Caki2 (cell line): ENCODE measurements around the gene GPC5. TPM values are rescaled to one million over a fixed set of nuclear protein-coding genes. Genes with fewer than 3 reads are reported as not detected.

Source experiments
- DNase-seq: peaks from one replicate; pipeline ENCODE4 v3.0.0-alpha.2; 2015; ENCODE audit warnings: low read depth
- in situ Hi-C: cut with HindIII; loops from 2 replicates; pipeline ENCODE4 v1.10.0; 2016; ENCODE audit warnings: low sequenced_read_pairs, low pct_unique_long_range_greater_than_20kb, mixed read lengths
- total RNA-seq: library from RNA; depleted of rRNA; stranded (reverse); fragments of >200 nt; shearing (Covaris generic); gene quantifications from 2 replicates; pipeline ENCODE4 v1.2.3, GENCODE V29; 2014; ENCODE audit warnings: low replicate concordance

Gene GPC5
- total RNA-seq, 1 experiment from 2014 or later = not detected

DNA sequence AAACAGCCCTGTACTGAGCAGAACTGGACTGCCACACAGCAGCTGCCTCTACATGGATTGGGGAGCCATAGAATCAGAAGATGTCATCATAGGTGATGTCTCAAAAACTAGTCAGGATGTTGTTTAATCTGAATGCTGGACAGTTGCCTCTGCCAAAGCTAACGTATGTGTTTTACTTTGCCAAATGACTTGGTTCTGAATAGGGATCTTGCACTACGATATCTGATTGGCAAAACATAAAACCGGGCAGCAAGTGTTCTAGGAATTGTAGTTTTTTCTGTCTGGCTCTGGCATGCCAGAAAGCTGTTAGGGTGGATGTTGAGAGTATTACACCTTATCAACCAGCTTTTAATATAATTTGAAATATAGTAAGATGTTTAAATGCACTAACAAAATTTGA, 645.9 kb downstream of the GPC5 start:
- in situ Hi-C loops = no loop called here
- DNase-seq = no peak

DNA sequence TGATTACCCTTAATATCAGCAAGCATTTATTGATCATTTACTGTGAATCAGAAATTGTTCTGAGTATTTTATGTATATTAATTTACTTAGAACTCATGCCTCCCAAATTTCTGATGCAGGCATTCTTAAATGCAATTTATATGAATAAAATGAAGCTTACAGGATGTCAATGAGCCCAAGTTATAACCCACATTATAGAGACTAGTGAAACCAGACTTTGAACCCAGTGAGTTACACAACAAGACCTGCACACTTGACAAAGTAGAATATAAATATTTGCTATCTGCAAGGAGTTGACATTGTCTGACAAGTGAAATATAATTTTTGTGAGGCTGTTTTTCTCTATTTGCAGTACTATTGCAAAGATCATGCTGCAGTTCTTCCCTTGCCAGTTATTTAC, 656.0 kb downstream of the GPC5 start:
- no peak for DNase-seq
- in situ Hi-C loops = no loop called here

DNA sequence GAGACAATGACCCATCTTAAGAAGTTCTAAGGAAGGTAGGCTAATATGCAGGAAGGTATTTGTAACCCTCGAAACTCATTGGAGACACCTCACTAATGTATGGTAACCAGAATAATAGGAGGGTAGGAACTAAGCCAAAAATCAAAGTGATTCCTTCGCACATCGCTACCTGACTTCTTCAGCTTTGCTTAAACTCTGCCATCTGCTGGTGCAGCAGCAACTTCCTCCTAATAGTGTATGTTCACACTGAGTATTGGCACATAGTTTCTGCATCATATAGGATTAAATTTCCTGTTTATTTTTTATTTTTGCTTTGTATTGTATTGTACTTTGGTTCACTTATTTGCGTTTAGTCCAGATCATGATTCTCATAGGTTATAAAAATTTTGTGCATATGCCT, 676.2 kb downstream of the GPC5 start:
- in situ Hi-C loops = no loop called here
- DNase-seq = peak; percentile 2

DNA sequence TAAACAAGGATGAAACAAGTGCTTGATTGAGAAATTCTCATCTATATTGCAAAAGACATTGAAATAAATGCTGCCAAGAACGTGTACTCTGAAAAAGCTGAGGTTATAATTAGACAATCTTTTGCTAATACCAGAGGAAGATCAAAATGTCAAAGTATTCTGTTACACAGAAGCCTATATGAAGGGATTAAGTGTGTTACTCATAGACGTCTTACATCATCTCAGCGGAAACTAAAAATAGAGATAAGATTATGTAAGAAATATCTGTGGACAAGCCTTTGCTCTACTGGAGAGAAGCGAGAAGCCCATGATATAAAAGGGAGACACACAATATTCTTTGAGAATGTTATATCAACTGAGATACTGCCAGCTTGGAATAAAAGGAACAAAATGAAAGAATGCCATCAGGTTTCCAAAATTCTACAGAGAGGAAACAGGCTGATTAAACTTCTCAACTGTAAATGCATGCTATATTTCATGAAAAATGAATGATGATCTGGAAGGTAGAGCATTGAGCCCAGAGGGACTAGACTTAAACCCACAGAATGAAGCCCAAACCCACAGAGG, 699.0 kb downstream of the GPC5 start:
- no peak for DNase-seq
- in situ Hi-C loops = no loop called here

DNA sequence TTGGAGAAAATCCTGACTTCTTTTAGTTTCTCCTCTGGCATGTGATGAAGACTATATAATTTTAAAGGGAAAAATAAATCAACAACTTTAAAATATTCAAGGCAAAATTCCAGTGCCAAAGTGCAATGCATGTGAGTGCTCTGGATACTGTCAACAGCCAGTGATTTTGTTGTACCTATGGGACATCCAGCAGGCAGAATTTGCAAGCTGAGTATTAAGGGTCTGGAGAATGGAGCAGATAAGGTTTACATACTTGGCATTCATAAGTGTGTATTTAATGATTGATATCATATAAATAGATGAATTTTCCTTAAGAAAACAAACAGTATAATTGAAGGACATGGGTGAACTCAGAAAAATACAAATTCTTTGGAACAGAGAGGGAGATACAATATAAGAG, 703.4 kb downstream of the GPC5 start:
- DNase-seq = no peak
- in situ Hi-C loops = no loop called here

DNA sequence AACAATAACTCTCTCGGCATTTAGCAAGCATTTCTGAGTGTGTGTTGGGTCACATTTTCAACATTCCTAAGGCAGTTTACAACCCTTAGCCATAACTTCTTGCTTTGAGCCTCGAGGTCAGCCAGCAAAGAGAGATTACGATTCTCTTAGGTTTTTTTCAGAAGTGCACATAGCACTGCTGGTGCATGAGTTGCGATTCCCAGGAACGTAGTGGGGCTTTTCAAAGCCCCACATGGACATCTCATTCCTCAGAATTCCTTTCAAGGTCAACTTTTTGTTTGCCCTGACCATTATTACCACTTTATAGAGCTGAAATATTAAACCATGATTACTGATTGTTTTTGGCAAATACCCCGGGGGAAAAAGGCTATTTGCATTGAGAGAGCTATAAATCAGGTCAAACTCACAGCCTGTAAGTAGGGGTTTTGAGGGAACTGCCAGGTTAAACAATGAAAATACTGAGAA, 705.3 kb downstream of the GPC5 start:
- in situ Hi-C loops = no loop called here

DNA sequence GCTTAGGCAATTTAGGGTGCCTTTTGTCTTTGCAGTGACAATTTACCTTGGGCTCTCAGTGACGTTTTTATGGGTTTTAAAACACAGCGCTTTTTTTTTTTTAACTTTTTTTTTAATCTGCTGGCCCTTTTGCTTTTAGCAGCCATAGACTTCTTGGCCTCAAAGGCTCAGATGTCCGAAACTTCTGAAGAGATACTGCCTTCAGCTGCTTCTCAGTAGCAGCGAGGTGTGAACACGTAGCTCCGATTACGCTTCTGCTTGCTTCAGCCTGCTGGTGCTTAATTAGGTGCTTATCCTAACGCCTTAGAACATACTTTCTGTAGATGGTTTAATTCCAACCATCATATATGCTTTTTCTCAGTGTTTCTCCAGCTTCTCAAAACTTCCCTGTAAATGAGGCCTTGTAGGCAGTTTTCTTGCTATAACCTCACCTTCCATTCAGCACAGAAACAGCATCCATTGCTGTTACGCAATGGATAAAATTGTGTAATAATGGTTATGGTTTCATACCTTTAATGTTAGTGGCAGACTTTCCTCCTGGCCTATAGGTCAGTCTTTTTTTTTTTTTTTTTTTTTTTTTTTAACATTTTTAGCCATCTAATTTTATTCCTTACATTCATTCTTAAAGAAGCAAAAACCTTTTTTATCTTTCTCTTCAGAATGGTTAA, 723.9 kb downstream of the GPC5 start:
- in situ Hi-C loops = no loop called here
- no peak for DNase-seq

More for the DNA sequence above, 705.3 kb downstream of the GPC5 start:
- DNase-seq = no peak

DNA sequence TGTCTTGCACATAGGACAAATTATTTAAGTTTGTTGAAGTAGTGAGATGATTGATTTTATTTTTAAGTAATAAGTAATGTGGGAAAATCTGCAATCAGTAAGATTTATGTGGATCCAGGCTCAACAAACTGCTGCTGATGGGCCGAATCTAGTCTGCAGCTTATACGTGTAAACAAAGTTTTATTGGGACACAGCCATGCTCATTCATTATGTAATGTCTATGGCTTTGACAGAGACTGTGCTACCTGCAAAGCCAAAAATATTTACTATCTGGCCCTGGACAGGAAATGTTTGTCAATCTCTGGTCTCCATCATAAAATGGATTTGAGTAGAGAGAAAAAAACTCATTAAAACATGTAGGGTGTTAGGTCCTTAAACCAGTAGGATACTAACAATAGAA, 728.0 kb downstream of the GPC5 start:
- DNase-seq = no peak
- in situ Hi-C loops = no loop called here

DNA sequence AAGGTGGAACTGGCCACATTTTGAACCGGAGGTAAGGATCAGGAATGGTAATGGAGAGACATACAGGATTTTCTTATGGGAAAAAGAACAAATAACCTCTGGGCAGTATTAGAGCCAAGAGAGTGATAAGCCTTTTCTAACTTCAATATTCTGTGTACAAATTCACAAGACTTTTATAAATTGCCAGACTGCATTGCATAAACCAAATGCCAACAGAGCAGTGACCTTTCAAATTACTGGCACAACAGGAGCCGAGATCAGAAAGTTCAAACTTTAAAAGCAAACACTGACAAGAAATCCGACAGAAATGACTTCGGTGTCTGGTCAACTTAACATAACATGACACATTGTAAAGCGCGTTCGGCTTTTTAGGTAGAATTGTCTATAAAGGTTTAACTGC, 737.1 kb downstream of the GPC5 start:
- in situ Hi-C loops = no loop called here
- no peak for DNase-seq

DNA sequence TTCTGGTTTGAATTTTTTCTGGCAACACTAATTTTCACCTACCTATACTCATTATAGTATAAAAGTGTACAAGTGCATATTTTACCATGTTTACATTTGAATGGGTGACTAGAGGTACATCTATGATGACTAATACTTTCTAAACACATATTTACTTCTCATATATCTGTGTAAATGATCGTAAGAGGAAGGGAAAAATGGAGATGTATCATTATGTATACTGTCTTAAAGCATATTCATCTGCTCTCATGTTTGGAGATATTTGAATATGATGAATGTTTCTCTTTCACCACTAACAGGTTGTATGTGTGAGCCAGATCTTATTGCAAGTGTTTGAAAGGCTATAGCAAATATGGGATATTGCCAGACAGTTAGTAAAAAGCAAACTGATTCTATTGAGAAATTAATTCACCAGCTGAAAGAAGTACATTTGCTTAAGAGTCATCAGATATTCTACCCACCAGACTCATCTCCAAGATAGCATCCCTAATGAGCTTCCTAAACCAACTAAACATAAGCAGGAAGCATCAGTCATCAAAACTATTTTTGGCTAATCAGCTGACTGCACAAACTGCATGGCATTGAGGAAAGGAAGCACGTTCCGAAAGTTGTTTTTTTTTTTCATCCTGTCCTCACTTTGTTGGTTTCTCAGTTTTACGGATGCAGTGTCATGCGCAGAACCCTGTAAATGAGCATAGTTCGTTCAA, 738.2 kb downstream of the GPC5 start:
- no peak for DNase-seq

DNA sequence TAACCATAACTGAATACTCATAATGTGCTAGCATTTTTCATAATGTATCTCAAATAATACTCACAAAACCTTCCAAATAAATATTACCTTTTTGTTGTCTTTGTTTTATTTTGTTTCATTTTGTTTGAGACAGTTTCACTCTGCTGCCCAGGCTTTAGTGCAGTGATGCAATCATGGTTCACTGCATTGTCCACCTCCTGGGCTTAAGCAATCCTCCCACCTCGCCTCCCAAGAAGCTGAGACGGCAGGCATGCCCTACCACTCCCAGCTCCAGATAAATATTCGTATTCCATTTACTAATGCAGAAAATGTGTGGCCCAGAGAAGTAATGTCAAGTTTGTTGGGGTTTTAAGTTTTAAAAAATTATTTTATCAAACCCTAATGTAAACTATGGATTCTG, 739.1 kb downstream of the GPC5 start:
- in situ Hi-C loops = no loop called here
- DNase-seq = no peak

More for the DNA sequence above, 738.2 kb downstream of the GPC5 start:
- in situ Hi-C loops = no loop called here

DNA sequence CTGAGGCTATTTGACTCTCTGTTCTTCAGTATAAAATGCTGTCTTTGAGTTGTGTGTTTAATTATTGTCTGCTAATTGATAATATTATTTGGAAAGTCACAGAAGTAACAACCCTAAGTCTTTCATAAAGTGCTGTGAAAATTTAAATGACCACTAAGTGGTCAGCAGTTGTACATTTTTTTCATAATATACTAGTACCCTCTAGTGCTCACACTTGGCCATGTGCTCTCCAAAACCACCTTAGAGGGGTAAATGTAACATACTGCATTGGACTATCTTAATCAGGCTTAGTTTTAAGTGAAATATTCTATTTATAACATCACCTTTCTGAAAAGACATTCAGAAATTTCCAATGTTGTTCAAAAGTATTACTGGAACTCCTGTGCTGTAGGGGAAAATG, 745.3 kb downstream of the GPC5 start:
- in situ Hi-C loops = no loop called here
- DNase-seq = no peak

DNA sequence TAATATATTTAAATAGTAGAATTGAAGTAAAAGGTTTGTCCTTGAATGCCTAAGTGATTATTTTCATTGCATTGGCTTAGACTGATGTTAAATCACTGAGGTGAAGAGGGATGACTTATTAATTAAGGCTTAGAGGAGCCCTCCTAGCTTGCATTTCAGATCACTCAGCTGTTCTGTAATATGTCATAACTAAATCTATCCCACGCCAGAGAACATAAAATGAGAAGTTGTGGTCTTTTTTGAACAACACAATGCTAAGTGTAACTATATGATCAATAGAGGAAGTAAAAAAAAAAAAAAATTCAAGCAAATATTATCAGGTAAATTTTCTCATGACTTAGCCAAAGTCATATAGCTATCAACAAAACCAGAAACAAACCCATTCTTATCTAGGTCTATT, 752.2 kb downstream of the GPC5 start:
- DNase-seq = no peak
- in situ Hi-C loops = no loop called here

DNA sequence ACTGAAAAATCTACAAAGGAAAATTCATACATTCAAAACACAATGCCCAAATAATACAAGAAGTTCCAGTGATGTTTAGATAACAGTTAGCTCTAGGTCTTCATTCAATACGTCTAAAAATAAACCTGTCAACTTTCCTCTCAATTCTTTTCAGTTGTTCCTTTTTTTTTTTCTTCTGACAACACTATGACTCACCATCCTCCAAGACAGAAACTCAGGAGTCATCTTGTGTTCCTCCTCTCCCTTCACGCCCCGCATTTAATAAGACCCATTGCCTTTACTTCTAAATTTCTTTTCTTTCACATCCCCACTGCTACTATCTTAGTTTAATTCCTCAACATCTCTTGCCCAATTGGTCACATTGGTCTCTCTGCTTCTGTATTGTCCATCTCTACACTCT, 759.9 kb downstream of the GPC5 start:
- DNase-seq = peak; percentile 15
- in situ Hi-C loops = no loop called here

DNA sequence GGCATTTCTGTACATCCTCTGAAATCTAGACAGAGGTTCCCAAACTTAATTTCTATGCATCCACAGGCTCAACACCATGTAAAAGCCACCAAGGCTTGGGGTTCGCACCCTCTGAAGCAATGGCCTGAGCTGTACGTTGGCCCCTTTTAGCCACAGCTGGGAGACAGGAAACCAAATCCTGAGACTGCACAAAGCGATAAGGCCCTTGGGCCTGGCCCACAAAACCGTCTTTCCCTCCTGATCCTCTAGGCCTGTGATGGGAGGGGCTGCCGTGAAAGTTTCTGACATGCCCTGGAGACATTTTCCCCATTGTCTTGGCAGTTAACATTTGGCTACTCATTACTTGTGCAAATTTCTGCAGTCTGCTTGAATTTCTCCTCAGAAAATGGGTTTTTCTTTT, 766.4 kb downstream of the GPC5 start:
- DNase-seq = no peak

DNA sequence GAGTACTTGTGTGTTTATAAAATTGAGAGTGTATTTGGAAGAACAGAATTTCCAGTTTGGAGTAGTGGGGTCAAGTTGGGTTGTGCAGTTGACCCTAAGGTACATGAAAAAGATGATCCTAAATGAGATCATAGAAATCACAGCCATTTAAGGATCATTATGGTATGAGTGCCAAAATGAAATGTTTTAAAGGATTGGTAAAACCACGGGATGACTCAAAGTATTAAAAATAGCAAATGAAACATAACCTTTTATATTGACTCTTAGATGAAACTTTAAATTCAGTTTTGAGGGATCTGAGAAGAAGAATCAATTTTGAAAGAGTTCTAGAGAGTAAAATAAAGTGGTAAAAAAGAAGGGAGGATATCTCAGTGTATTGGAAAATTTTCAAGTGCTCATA, 773.8 kb downstream of the GPC5 start:
- in situ Hi-C loops = no loop called here

More for the DNA sequence above, 766.4 kb downstream of the GPC5 start:
- in situ Hi-C loops = no loop called here

DNA sequence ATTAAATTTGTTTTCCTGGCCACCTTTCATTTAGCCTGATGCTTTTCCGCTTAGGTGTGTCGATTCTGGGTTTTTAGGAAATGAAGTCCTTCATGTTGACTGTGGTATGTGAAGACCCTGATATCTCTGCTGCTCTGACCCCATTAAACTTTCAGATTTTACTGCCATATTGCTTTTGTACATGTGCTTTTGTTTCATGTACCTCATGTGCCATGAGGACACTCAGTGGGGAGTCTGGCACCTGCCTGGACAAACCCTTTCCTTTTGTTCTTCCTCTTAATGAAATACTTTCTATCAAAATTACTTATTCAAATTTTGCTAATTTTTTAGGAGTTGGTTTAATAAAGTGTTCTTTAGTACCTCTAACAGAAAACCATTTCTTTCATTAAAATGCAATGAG, 774.8 kb downstream of the GPC5 start:
- in situ Hi-C loops = no loop called here

More for the DNA sequence above, 773.8 kb downstream of the GPC5 start:
- DNase-seq = no peak

DNA sequence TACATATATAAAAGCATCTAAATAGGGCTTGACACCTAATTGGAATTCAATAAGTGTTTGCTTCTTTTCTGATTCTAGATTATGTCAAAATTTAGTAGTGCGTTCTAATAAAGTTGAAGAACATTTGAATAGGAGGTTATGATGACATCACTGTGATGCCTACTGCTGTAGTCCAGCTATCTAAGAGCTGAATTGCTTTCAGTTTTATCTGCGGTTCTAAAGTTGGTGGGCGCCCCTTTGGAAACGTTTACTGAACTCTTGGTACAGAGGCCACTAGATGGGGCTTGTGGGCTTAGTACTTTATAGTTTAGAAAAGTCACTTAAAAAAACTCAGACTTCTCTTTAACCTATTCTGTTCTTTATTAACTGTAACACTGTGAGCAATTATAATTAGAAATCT, 776.9 kb downstream of the GPC5 start:
- peak; percentile 1 for DNase-seq
- in situ Hi-C loops = no loop called here

More for the DNA sequence above, 774.8 kb downstream of the GPC5 start:
- no peak for DNase-seq

DNA sequence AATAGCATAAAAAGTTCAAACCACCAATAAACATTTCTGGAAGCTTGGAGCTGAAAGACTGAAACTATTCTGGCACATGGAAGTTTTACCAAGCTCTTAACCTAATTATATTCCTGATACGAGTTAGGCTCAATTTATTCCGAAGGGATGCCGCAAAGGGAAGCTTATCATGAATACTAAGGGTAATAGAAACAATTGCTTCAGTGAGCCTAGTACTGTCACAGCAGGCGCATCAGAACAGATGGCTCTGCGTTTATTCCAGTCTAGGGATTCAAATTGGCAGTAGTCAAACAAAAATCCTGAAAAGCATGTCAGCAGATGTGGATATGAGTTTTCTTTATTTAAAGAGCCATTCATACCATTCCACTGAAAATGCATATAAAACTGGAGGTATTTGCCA, 779.5 kb downstream of the GPC5 start:
- no peak for DNase-seq
- in situ Hi-C loops = no loop called here

DNA sequence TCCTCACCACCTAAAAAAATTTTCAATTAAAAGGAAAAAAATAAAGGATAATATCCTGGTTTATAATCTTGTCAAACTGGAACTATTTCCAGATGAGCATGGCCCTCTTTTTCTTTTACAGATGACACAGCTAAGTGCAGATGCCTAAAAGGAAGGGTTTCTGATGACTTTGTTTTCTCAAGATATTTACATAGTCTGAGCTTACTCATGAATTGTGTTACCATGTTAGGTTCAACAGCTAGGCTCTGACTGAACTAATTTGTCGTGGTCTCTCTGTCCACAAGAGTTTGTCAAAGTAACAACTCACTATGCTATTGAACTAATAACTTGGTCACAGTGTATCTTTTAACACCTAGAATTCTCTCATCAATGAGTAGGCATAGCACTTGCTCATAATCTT, 780.8 kb downstream of the GPC5 start:
- DNase-seq = no peak
- in situ Hi-C loops = no loop called here
